Activated T-helper 2 cell treated with anti-CD3 and anti-CD28 coated beads, Interferon-gamma antibody, Interleukin-2, Interleukin-4, amounts not matched to agents 10 μg/mL and 5 μg/mL and 100 μg/mL, durations not matched to agents 14 hours and 24 hours and 36 hours (primary cell): ENCODE measurements around the gene INTS4. TPM values are rescaled to one million over a fixed set of nuclear protein-coding genes. Genes with fewer than 3 reads are reported as not detected.
"Not testable (repeated sequence)": the region's sequence is repeated elsewhere in the genome, so short reads cannot be mapped to it uniquely, and the experiment has no call there.

ENCODE experiments used
- DNase-seq: peaks from one replicate; pipeline ENCODE4 v3.0.0; 2021; ENCODE audit warnings: low spot score
- H3K27ac Mint-ChIP-seq: one replicate; pipeline ENCODE4 v1.8.0; 2021; ENCODE audit warnings: mixed read lengths
- H3K27me3 Mint-ChIP-seq: one replicate; pipeline ENCODE4 v1.8.0; 2021; ENCODE audit warnings: low read depth, mixed read lengths
- H3K36me3 Mint-ChIP-seq: one replicate; pipeline ENCODE4 v1.8.0; 2021; ENCODE audit warnings: low read depth, mixed read lengths
- H3K4me1 Mint-ChIP-seq: one replicate; pipeline ENCODE4 v1.8.0; 2021; ENCODE audit warnings: low read depth, mixed read lengths
- H3K4me3 Mint-ChIP-seq: one replicate; pipeline ENCODE4 v1.8.0; 2021; ENCODE audit warnings: low read depth, mild to moderate bottlenecking, moderate library complexity, mixed read lengths
- H3K9me3 Mint-ChIP-seq: one replicate; pipeline ENCODE4 v1.8.0; 2021; ENCODE audit warnings: mixed read lengths
- intact Hi-C: fragments of 100-400 bp; cut with micrococcal nuclease; formaldehyde crosslinking; loops from one replicate; pipeline ENCODE4 v1.15.1; 2023
- total RNA-seq: library from RNA; stranded (reverse); gene quantifications from 2 replicates; pipeline ENCODE4 v1.2.3, GENCODE V29; 2022

Gene INTS4
- total RNA-seq, 1 donor from 2014 or later: 62.7 TPM

- Mint-ChIP-seq H3K4me3 (no peak overlapping the region), H3K27ac (no peak overlapping the region), H3K4me1 (no peaks in the 10 kb centered on the region), H3K9me3 (no peaks in the 10 kb centered on the region), H3K27me3 (peaks cover 2% of the 10 kb centered on the region), H3K36me3 (no peaks in the 10 kb centered on the region)
- DNase-seq: no peak
- intact Hi-C loops: no loop called here
Measured at GRCh38 chr11:78034623-78035022, 40.2 kb upstream of the INTS4 start.

GRCh38 chr11:78033040-78033439 lies 38.6 kb upstream of the INTS4 start:
- Mint-ChIP-seq H3K27me3 (peaks cover 2% of the 10 kb centered on the region), H3K9me3 (no peaks in the 10 kb centered on the region), H3K36me3 (no peaks in the 10 kb centered on the region), H3K27ac (no peak overlapping the region), H3K4me3 (no peak overlapping the region), H3K4me1 (no peaks in the 10 kb centered on the region)
- intact Hi-C loops: no loop called here
- DNase-seq: no peak

- Mint-ChIP-seq H3K4me3 (no peak overlapping the region), H3K27ac (no peak overlapping the region), H3K36me3 (no peaks in the 10 kb centered on the region), H3K27me3 (peaks cover 2% of the 10 kb centered on the region), H3K9me3 (no peaks in the 10 kb centered on the region), H3K4me1 (no peaks in the 10 kb centered on the region)
- intact Hi-C loops: no loop called here
- no peak for DNase-seq
Measured at GRCh38 chr11:78032090-78032489, 37.6 kb upstream of the INTS4 start.

- Mint-ChIP-seq H3K4me1 (no peaks in the 10 kb centered on the region), H3K27me3 (peaks cover 2% of the 10 kb centered on the region)
- intact Hi-C loops: no loop called here
Measured at GRCh38 chr11:78031629-78032028, 37.2 kb upstream of the INTS4 start.

GRCh38 chr11:78030429-78031325 lies 36.2 kb upstream of the INTS4 start:
- peaks cover 2% of the 10 kb centered on the region for H3K27me3 Mint-ChIP-seq
- intact Hi-C loops: no loop called here
- no peaks in the 10 kb centered on the region for H3K36me3 Mint-ChIP-seq
- DNase-seq: no peak
- no peak overlapping the region for H3K27ac Mint-ChIP-seq
- no peaks in the 10 kb centered on the region for H3K9me3 Mint-ChIP-seq
- no peak overlapping the region for H3K4me3 Mint-ChIP-seq
- H3K4me1 Mint-ChIP-seq: no peaks in the 10 kb centered on the region

More at GRCh38 chr11:78031629-78032028, 37.2 kb upstream of the INTS4 start:
- DNase-seq: no peak
- no peak overlapping the region for H3K4me3 Mint-ChIP-seq
- no peak overlapping the region for H3K27ac Mint-ChIP-seq
- H3K9me3 Mint-ChIP-seq: no peaks in the 10 kb centered on the region
- H3K36me3 Mint-ChIP-seq: no peaks in the 10 kb centered on the region

GRCh38 chr11:78028423-78028822 lies 34.0 kb upstream of the INTS4 start:
- H3K4me3 Mint-ChIP-seq, H3K36me3 Mint-ChIP-seq, H3K27me3 Mint-ChIP-seq, H3K27ac Mint-ChIP-seq, intact Hi-C loops, H3K4me1 Mint-ChIP-seq, H3K9me3 Mint-ChIP-seq, DNase-seq: not testable (repeated sequence)

- no peak overlapping the region for H3K27ac Mint-ChIP-seq
- H3K9me3 Mint-ChIP-seq: no peaks in the 10 kb centered on the region
- DNase-seq: no peak
- intact Hi-C loops: no loop called here
- H3K36me3 Mint-ChIP-seq: no peaks in the 10 kb centered on the region
- H3K27me3 Mint-ChIP-seq: peaks cover 7% of the 10 kb centered on the region
- peaks cover 2% of the 10 kb centered on the region for H3K4me1 Mint-ChIP-seq
- no peak overlapping the region for H3K4me3 Mint-ChIP-seq
Measured at GRCh38 chr11:78027759-78028158, 33.3 kb upstream of the INTS4 start.

- Mint-ChIP-seq H3K27me3 (peaks cover 19% of the 10 kb centered on the region), H3K4me1 (peaks cover 4% of the 10 kb centered on the region), H3K9me3 (no peaks in the 10 kb centered on the region), H3K27ac (no peak overlapping the region), H3K4me3 (no peak overlapping the region), H3K36me3 (no peaks in the 10 kb centered on the region)
- DNase-seq: no peak
- intact Hi-C loops: no loop called here
Measured at GRCh38 chr11:78025378-78025777, 30.9 kb upstream of the INTS4 start.

GRCh38 chr11:78023426-78023825 lies 29.0 kb upstream of the INTS4 start:
- Mint-ChIP-seq H3K9me3 (no peaks in the 10 kb centered on the region), H3K36me3 (no peaks in the 10 kb centered on the region), H3K4me3 (no peak overlapping the region), H3K27ac (no peak overlapping the region), H3K27me3 (peaks cover 17% of the 10 kb centered on the region), H3K4me1 (peaks cover 4% of the 10 kb centered on the region)
- intact Hi-C loops: no loop called here
- no peak for DNase-seq

GRCh38 chr11:78022397-78023396 lies 28.2 kb upstream of the INTS4 start, which contains the start of gene KCTD14:
Gene KCTD14, minus strand, starts transcription at chr11:78023276. Its CDS starts 27 bp downstream, at chr11:78023249.
- intact Hi-C loops: no loop called here
- H3K4me1 Mint-ChIP-seq: peaks cover 4% of the 10 kb centered on the region

GRCh38 chr11:78021611-78022010 lies 27.1 kb upstream of the INTS4 start:
- no peaks in the 10 kb centered on the region for H3K9me3 Mint-ChIP-seq
- intact Hi-C loops: no loop called here
- no peak overlapping the region for H3K4me3 Mint-ChIP-seq
- DNase-seq: no peak
- no peak overlapping the region for H3K27ac Mint-ChIP-seq
- no peaks in the 10 kb centered on the region for H3K36me3 Mint-ChIP-seq
- H3K27me3 Mint-ChIP-seq: peaks cover 17% of the 10 kb centered on the region
- H3K4me1 Mint-ChIP-seq: peaks cover 4% of the 10 kb centered on the region

More at GRCh38 chr11:78022397-78023396, 28.2 kb upstream of the INTS4 start, which contains the start of gene KCTD14:
- no peaks in the 10 kb centered on the region for H3K9me3 Mint-ChIP-seq
- no peak for DNase-seq
- H3K36me3 Mint-ChIP-seq: no peaks in the 10 kb centered on the region
- peaks cover 17% of the 10 kb centered on the region for H3K27me3 Mint-ChIP-seq
- no peak within 1 kb of the TSS for H3K4me3 Mint-ChIP-seq
- H3K27ac Mint-ChIP-seq: no peak within 1 kb of the TSS

GRCh38 chr11:78020246-78020645 lies 25.8 kb upstream of the INTS4 start:
- Mint-ChIP-seq H3K27me3 (peaks cover 19% of the 10 kb centered on the region), H3K4me3 (no peak overlapping the region), H3K36me3 (no peaks in the 10 kb centered on the region), H3K4me1 (peaks cover 4% of the 10 kb centered on the region), H3K9me3 (no peaks in the 10 kb centered on the region), H3K27ac (no peak overlapping the region)
- no peak for DNase-seq
- intact Hi-C loops: no loop called here
